Keratinocyte (primary cell): ENCODE results near the gene THBS1. TPM values are rescaled to one million over a fixed set of nuclear protein-coding genes. Genes with fewer than 3 reads are reported as not detected.

ENCODE experiments used
- DNase-seq: peaks from one replicate; pipeline ENCODE4 v3.0.0-alpha.2; 2011; ENCODE audit warnings: low read depth, missing footprints, low spot score
- FAIRE-seq: peaks from 2 replicates; lab custom pipeline; 2011; peaks lifted over from hg19 to GRCh38; lab: Jason Lieb, UNC
- H2AFZ ChIP-seq: 2 replicates; pipeline ENCODE4 v1.6.0; 2012; ENCODE audit warnings: low read length, control low read depth, inconsistent platforms; ENCODE audit not compliant: control insufficient read depth
- H3K27ac ChIP-seq: 2 replicates; pipeline ENCODE4 v1.5.1; 2011; ENCODE audit warnings: low read length; ENCODE audit not compliant: control insufficient read depth, insufficient read depth
- H3K27me3 ChIP-seq: 3 replicates; pipeline ENCODE4 v1.6.0; 2011; ENCODE audit warnings: low read length; ENCODE audit not compliant: control insufficient read depth, insufficient read depth; ENCODE audit errors: extremely low read depth
- H3K36me3 ChIP-seq, 2 experiments: 2 replicates in 1 of 2; 3 replicates in 1 of 2; pipeline ENCODE4 v1.5.1; 2011; ENCODE audit warnings: low read length in 2 of 2, mild to moderate bottlenecking in 1 of 2; ENCODE audit not compliant: control insufficient read depth in 2 of 2, insufficient read depth in 2 of 2; ENCODE audit errors: extremely low read depth in 1 of 2
- H3K4me1 ChIP-seq: 3 replicates; pipeline ENCODE4 v1.5.1; 2011; ENCODE audit warnings: low read length; ENCODE audit not compliant: control insufficient read depth, insufficient read depth; ENCODE audit errors: extremely low read depth
- H3K4me2 ChIP-seq: 3 replicates; pipeline ENCODE4 v1.6.0; 2011; ENCODE audit warnings: low read depth, low read length; ENCODE audit not compliant: control insufficient read depth, insufficient read depth; ENCODE audit errors: extremely low read depth
- H3K4me3 ChIP-seq, 3 experiments: fragments of 200-600 bp in 1 of 3; sonication (generic) in 1 of 3; 2 replicates in 2 of 3; 3 replicates in 1 of 3; pipeline ENCODE4 v1.5.1; 2011 to 2016; ENCODE audit warnings: low read length in 3 of 3, mild to moderate bottlenecking in 3 of 3, control low read depth in 2 of 3, inconsistent platforms in 1 of 3, low read depth in 1 of 3, mixed read lengths in 1 of 3, mixed run types in 1 of 3, moderate library complexity in 1 of 3; ENCODE audit not compliant: control insufficient read depth in 2 of 3, insufficient read depth in 2 of 3; ENCODE audit errors: extremely low read depth in 1 of 3
- H3K79me2 ChIP-seq: 2 replicates; pipeline ENCODE4 v1.6.0; 2012; ENCODE audit warnings: low read length; ENCODE audit not compliant: control insufficient read depth, insufficient read depth
- H3K9ac ChIP-seq: 3 replicates; pipeline ENCODE4 v1.6.0; 2011; ENCODE audit warnings: low read length; ENCODE audit not compliant: control insufficient read depth, insufficient read depth; ENCODE audit errors: extremely low read depth
- H3K9me1 ChIP-seq: 3 replicates; pipeline ENCODE4 v1.6.0; 2011; ENCODE audit warnings: low read length; ENCODE audit not compliant: control insufficient read depth, insufficient read depth; ENCODE audit errors: extremely low read depth
- H3K9me3 ChIP-seq: 2 replicates; pipeline ENCODE4 v1.5.1; 2012; ENCODE audit warnings: low read depth, low read length; ENCODE audit not compliant: control insufficient read depth
- H4K20me1 ChIP-seq: 3 replicates; pipeline ENCODE4 v1.6.0; 2011; ENCODE audit warnings: low read length; ENCODE audit not compliant: control insufficient read depth, insufficient read depth; ENCODE audit errors: extremely low read depth
- EZH2 ChIP-seq: IDR thresholded peaks from one replicate; pipeline ENCODE4 v1.6.1; 2012; ENCODE audit warnings: inconsistent platforms, mild to moderate bottlenecking, low read length, moderate library complexity
- dilution Hi-C: fragments of 300-500 bp; cut with MboI; formaldehyde crosslinking; loops from one replicate; pipeline ENCODE4 v1.7.0; 2020; ENCODE audit warnings: low sequenced_read_pairs; ENCODE audit not compliant: extremely low pct_ligation_motif_present
- polyA plus RNA-seq, 5 experiments: library from polyadenylated mRNA; depleted of rRNA in 3 of 5; stranded (reverse) in 3 of 5; stranded (forward) in 1 of 5; unstranded in 1 of 5; fragments of >200 nt; gene quantifications; 1 replicate in 1 of 5; 2 replicates in 3 of 5; 3 replicates in 1 of 5; pipeline versions ENCODE4 v1.2.1 to v1.2.3, GENCODE V29; 2011 to 2012; ENCODE audit warnings: missing spikeins in 2 of 5, low read depth in 1 of 5, low replicate concordance in 1 of 5
- TF ChIP-seq, protein P1 (sequence below), 3 experiments: IDR thresholded peaks in 1 of 3; conservative IDR thresholded peaks in 1 of 3; optimal IDR thresholded peaks in 1 of 3; 2 replicates in 2 of 3; 3 replicates in 1 of 3; pipeline versions ENCODE3 to v1.5.1; 2011; ENCODE audit warnings: low read length in 3 of 3, mild to moderate bottlenecking in 3 of 3, moderate library complexity in 2 of 3, control low read depth in 1 of 3, inconsistent platforms in 1 of 3; ENCODE audit not compliant: insufficient read depth in 2 of 3; ENCODE audit errors: extremely low read depth in 1 of 3

The THBS1 gene
- polyA plus RNA-seq, 1 donor (not counting 4 experiments of a cell fraction or from before 2014, with no cell fraction given), result 789 TPM

DNA sequence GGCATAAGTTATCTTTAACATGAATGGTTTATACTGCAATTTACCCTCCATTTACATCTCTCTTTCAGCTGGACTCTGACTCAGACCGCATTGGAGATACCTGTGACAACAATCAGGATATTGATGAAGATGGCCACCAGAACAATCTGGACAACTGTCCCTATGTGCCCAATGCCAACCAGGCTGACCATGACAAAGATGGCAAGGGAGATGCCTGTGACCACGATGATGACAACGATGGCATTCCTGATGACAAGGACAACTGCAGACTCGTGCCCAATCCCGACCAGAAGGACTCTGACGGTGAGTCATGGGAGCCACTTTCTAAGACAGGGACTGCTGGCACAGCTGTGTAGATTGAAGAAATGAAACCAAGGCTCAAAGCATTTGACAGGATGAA, 11.6 kb downstream of the THBS1 start:
- H3K9ac ChIP-seq, result no peak overlapping the region
- dilution Hi-C loops, result no loop called here
- H2AFZ ChIP-seq, result no peak overlapping the region
- H3K4me2 ChIP-seq, result no peak overlapping the region
- H3K9me3 ChIP-seq, result no peaks in the 10 kb centered on the region
- H3K27ac ChIP-seq, result no peak overlapping the region
- peaks cover 65% of the 10 kb centered on the region for H4K20me1 ChIP-seq
- TF ChIP-seq, protein P1, sequence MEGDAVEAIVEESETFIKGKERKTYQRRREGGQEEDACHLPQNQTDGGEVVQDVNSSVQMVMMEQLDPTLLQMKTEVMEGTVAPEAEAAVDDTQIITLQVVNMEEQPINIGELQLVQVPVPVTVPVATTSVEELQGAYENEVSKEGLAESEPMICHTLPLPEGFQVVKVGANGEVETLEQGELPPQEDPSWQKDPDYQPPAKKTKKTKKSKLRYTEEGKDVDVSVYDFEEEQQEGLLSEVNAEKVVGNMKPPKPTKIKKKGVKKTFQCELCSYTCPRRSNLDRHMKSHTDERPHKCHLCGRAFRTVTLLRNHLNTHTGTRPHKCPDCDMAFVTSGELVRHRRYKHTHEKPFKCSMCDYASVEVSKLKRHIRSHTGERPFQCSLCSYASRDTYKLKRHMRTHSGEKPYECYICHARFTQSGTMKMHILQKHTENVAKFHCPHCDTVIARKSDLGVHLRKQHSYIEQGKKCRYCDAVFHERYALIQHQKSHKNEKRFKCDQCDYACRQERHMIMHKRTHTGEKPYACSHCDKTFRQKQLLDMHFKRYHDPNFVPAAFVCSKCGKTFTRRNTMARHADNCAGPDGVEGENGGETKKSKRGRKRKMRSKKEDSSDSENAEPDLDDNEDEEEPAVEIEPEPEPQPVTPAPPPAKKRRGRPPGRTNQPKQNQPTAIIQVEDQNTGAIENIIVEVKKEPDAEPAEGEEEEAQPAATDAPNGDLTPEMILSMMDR (optimal IDR thresholded peaks at IDR 0.05 in 1 of 3, IDR thresholded peaks at IDR 0.05 in 1 of 3, conservative IDR thresholded peaks at IDR 0.05 in 1 of 3; ENCODE audit: extremely low read depth in 1 of 3, insufficient read depth in 2 of 3, low read length in 3 of 3), result peak in 1 of 3 experiments; percentile 4
- no peak for TF ChIP-seq EZH2
- H3K4me1 ChIP-seq, result no peaks in the 10 kb centered on the region
- H3K27me3 ChIP-seq, result no peaks in the 10 kb centered on the region
- peaks cover 40 to 66% of the 10 kb centered on the region in 2 experiments for H3K36me3 ChIP-seq
- no peak overlapping the region for H3K4me3 ChIP-seq
- FAIRE-seq (no peak), DNase-seq (peak; percentile 65)
- no peaks in the 10 kb centered on the region for H3K9me1 ChIP-seq
- H3K79me2 ChIP-seq, result no peaks in the 10 kb centered on the region

DNA sequence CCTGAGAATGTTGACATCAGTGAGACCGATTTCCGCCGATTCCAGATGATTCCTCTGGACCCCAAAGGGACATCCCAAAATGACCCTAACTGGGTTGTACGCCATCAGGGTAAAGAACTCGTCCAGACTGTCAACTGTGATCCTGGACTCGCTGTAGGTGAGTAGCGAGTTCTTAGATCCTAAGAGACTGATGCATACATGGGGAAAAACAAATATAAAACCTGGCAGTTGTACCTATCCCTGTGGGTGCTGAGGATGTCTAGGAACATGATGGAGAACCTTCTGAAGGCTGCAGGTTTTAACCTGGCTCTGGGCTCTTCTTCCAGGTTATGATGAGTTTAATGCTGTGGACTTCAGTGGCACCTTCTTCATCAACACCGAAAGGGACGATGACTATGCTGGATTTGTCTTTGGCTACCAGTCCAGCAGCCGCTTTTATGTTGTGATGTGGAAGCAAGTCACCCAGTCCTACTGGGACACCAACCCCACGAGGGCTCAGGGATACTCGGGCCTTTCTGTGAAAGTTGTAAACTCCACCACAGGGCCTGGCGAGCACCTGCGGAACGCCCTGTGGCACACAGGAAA, 12.3 kb downstream of the THBS1 start:
- H4K20me1 ChIP-seq, result peaks cover 59% of the 10 kb centered on the region
- TF ChIP-seq, protein P1 (optimal IDR thresholded peaks at IDR 0.05 in 1 of 3, IDR thresholded peaks at IDR 0.05 in 1 of 3, conservative IDR thresholded peaks at IDR 0.05 in 1 of 3; ENCODE audit: extremely low read depth in 1 of 3, insufficient read depth in 2 of 3, low read length in 3 of 3), result no peak
- TF ChIP-seq EZH2, result no peak
- no peak overlapping the region for H3K4me3 ChIP-seq
- H3K27ac ChIP-seq, result no peak overlapping the region
- H2AFZ ChIP-seq, result no peak overlapping the region
- no peaks in the 10 kb centered on the region for H3K9me1 ChIP-seq
- H3K4me2 ChIP-seq, result no peak overlapping the region
- peak; percentile 80 for FAIRE-seq
- no peaks in the 10 kb centered on the region for H3K4me1 ChIP-seq
- H3K9ac ChIP-seq, result no peak overlapping the region
- dilution Hi-C loops, result no loop called here
- no peaks in the 10 kb centered on the region for H3K27me3 ChIP-seq
- H3K9me3 ChIP-seq, result no peaks in the 10 kb centered on the region
- H3K36me3 ChIP-seq, result peaks cover 35 to 59% of the 10 kb centered on the region in 2 experiments
- peak; percentile 59 for DNase-seq
- H3K79me2 ChIP-seq, result no peaks in the 10 kb centered on the region
